Breast epithelium (tissue), 4 donors: ENCODE data around the gene PTDSS2. TPM values are rescaled to one million over a fixed set of nuclear protein-coding genes. Genes with fewer than 3 reads are reported as not detected.

ENCODE experiments used
- DNase-seq, 2 donors: peaks; one replicate each; pipeline ENCODE4 v3.0.0-alpha.2; 2019; ENCODE audit warnings: low spot score in 2 of 2
- H3K27ac ChIP-seq, 2 donors: fragments of 200-600 bp; sonication (generic) in 1 of 2; one replicate each; pipeline ENCODE4 v1.5.1; 2016 to 2019; ENCODE audit warnings: mild to moderate bottlenecking in 1 of 2
- H3K27me3 ChIP-seq, 2 donors: fragments of 200-600 bp; sonication (generic) in 1 of 2; one replicate each; pipeline versions ENCODE4 v1.5.1 to v1.6.0; 2017 to 2019; ENCODE audit warnings: control low read depth in 1 of 2, mild to moderate bottlenecking in 1 of 2
- H3K36me3 ChIP-seq: fragments of 200-600 bp; one replicate; pipeline ENCODE4 v1.5.1; 2019
- H3K4me1 ChIP-seq, 2 donors: fragments of 200-600 bp; sonication (generic); one replicate each; pipeline ENCODE4 v1.5.1; 2016 to 2019; ENCODE audit warnings: control low read depth in 1 of 2
- H3K4me3 ChIP-seq, 3 donors: fragments of 200-600 bp; sonication (generic); 1 replicate in 2 of 3; 2 replicates in 1 of 3; pipeline ENCODE4 v1.5.1; 2016 to 2019; ENCODE audit warnings: mild to moderate bottlenecking in 3 of 3, moderate library complexity in 2 of 3
- H3K9me3 ChIP-seq, 2 donors: fragments of 200-600 bp; sonication (generic) in 1 of 2; one replicate each; pipeline ENCODE4 v1.5.1; 2016 to 2019; ENCODE audit warnings: control low read depth in 1 of 2
- CTCF ChIP-seq, 3 donors: fragments of 450-650 bp; IDR thresholded peaks; one replicate each; pipeline ENCODE4 v1.5.1; 2016 to 2017; ENCODE audit warnings: antibody characterized with exemption in 3 of 3, mild to moderate bottlenecking in 3 of 3, moderate library complexity in 3 of 3
- POLR2A ChIP-seq: fragments of 450-650 bp; IDR thresholded peaks from one replicate; pipeline ENCODE4 v1.6.1; 2016; ENCODE audit warnings: antibody characterized with exemption, mild to moderate bottlenecking, moderate library complexity
- POLR2AphosphoS5 ChIP-seq, 3 donors: sonication (generic); formaldehyde crosslinking; IDR thresholded peaks; one replicate each; pipeline ENCODE4 v1.6.1; 2017; ENCODE audit warnings: antibody characterized with exemption in 3 of 3
- intact Hi-C: fragments of 100-400 bp; cut with DNase I; formaldehyde crosslinking; loops from one replicate; pipeline ENCODE4 v1.15.1; 2023; ENCODE audit warnings: low total_unique reads
- total RNA-seq, 3 donors: library from RNA; depleted of rRNA; stranded (reverse); fragments of >200 nt; gene quantifications; one replicate each; pipeline ENCODE4 v1.1.0, GENCODE V29; 2016

PTDSS2 gene
- total RNA-seq, 3 donors from 2014 or later: 23.8 to 53.7 (median 33.1) TPM

- intact Hi-C loops: loop anchor here (5.0 kb wide), 1 partner anchor 1285 kb away; no protein-coding TSS in a partner anchor
- Histone ChIP-seq H3K9me3 (no peaks in the 10 kb centered on the region), H3K4me3 (peak overlapping the region; percentile 42 to 75 (median 65)), H3K27ac (peak overlapping the region; percentile 63 to 86), H3K27me3 (peaks cover 0 to 3% of the 10 kb centered on the region in 2 donors), H3K36me3 (no peaks in the 10 kb centered on the region), H3K4me1 (peaks cover 0 to 8% of the 10 kb centered on the region in 2 donors)
- DNase-seq: no peak
- TF ChIP-seq POLR2AphosphoS5 (IDR thresholded peaks at IDR 0.05): peak in 1 of 3 donors; percentile 9
- no peak for TF ChIP-seq POLR2A
These were observed 33.1 kb upstream of the PTDSS2 start for GRCh38 chr11:416757-417621.

GRCh38 chr11:417652-418342 lies 32.3 kb upstream of the PTDSS2 start:
- Histone ChIP-seq H3K27ac (peak overlapping the region; percentile 63 to 86), H3K9me3 (no peaks in the 10 kb centered on the region), H3K4me1 (peaks cover 0 to 8% of the 10 kb centered on the region in 2 donors), H3K4me3 (peak overlapping the region; percentile 42 to 75 (median 65)), H3K27me3 (peaks cover 0 to 3% of the 10 kb centered on the region in 2 donors), H3K36me3 (no peaks in the 10 kb centered on the region)
- intact Hi-C loops: loop anchor here (5.0 kb wide), 1 partner anchor 1285 kb away; no protein-coding TSS in a partner anchor
- no peak for TF ChIP-seq POLR2A
- TF ChIP-seq POLR2AphosphoS5 (IDR thresholded peaks at IDR 0.05): no peak
- no peak for TF ChIP-seq CTCF (IDR thresholded peaks at IDR 0.05)
- DNase-seq: no peak

GRCh38 chr11:418343-419247 lies 31.5 kb upstream of the PTDSS2 start:
- intact Hi-C loops: loop anchor here (5.0 kb wide), 1 partner anchor 1284 kb away; no protein-coding TSS in a partner anchor
- Histone ChIP-seq H3K27ac (no peak overlapping the region), H3K4me3 (no peak overlapping the region), H3K9me3 (no peaks in the 10 kb centered on the region), H3K4me1 (peaks cover 0 to 8% of the 10 kb centered on the region in 2 donors), H3K36me3 (no peaks in the 10 kb centered on the region), H3K27me3 (peaks cover 0 to 3% of the 10 kb centered on the region in 2 donors)
- no peak for DNase-seq
- TF ChIP-seq POLR2AphosphoS5 (IDR thresholded peaks at IDR 0.05) (no peak), POLR2A (no peak), CTCF (IDR thresholded peaks at IDR 0.05) (no peak)

- DNase-seq: no peak
- intact Hi-C loops: loop anchor here (5.0 kb wide), 2 partner anchors 1283 to 1733 kb away; no protein-coding TSS in a partner anchor
- Histone ChIP-seq H3K4me1 (peaks cover 0 to 8% of the 10 kb centered on the region in 2 donors), H3K36me3 (no peaks in the 10 kb centered on the region), H3K27ac (no peak overlapping the region), H3K9me3 (no peaks in the 10 kb centered on the region), H3K27me3 (peaks cover 0 to 3% of the 10 kb centered on the region in 2 donors), H3K4me3 (no peak overlapping the region)
- TF ChIP-seq POLR2AphosphoS5 (IDR thresholded peaks at IDR 0.05): no peak
- no peak for TF ChIP-seq CTCF (IDR thresholded peaks at IDR 0.05)
- TF ChIP-seq POLR2A: no peak
These were observed 30.7 kb upstream of the PTDSS2 start for GRCh38 chr11:419248-420005.
